ENCODE results near the gene ARHGAP33.

DNA sequence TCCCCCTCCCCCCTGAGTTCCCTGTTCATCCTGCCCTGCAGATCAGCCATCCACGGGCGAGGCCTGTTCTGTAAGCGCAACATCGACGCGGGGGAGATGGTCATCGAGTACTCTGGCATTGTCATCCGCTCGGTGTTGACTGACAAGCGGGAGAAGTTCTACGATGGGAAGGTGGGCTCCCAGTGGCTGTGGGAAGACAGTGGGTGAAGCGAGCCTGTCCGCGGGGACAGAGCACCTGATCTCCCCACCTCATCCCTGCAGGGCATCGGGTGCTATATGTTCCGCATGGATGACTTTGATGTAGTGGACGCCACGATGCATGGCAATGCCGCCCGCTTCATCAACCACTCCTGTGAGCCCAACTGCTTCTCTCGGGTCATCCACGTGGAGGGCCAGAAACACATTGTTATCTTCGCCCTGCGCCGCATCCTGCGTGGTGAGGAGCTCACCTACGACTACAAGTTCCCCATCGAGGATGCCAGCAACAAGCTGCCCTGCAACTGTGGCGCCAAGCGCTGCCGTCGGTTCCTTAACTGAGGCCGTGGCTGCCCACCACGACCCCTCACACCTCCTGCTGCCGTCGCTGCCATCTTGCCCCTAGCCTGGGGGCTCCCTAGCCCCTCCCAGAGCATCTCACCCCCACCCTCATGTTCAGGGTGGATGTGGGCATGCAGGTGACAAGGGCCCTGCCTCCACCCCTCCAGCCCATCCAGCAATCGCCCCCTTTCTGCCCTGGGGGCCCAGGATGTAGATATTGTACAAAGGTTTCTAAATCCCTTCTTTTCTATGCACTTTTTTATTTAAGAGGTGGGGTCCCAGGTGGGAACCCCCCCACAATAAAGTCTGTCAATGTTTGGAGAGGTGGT, 37.1 kb upstream of the ARHGAP33 start:
- TF ChIP-seq, protein P1, sequence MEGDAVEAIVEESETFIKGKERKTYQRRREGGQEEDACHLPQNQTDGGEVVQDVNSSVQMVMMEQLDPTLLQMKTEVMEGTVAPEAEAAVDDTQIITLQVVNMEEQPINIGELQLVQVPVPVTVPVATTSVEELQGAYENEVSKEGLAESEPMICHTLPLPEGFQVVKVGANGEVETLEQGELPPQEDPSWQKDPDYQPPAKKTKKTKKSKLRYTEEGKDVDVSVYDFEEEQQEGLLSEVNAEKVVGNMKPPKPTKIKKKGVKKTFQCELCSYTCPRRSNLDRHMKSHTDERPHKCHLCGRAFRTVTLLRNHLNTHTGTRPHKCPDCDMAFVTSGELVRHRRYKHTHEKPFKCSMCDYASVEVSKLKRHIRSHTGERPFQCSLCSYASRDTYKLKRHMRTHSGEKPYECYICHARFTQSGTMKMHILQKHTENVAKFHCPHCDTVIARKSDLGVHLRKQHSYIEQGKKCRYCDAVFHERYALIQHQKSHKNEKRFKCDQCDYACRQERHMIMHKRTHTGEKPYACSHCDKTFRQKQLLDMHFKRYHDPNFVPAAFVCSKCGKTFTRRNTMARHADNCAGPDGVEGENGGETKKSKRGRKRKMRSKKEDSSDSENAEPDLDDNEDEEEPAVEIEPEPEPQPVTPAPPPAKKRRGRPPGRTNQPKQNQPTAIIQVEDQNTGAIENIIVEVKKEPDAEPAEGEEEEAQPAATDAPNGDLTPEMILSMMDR (IDR thresholded peaks at IDR 0.05; ENCODE audit: low read depth, low read length), result no peak
- no peak for TF ChIP-seq EZH2phosphoT487 (IDR thresholded peaks at IDR 0.05; ENCODE audit: low read depth)

All from OCI-LY3 (cell line).